ENCODE results near the gene PRPF6. TPM values are rescaled to one million over a fixed set of nuclear protein-coding genes. Genes with fewer than 3 reads are reported as not detected.

PRPF6 gene
- total and polyA plus RNA-seq, 2 of the 13 experiments (the other 11 are each of a cell fraction or from before 2014, with no cell fraction given), result 63.7 to 101 TPM

DNA sequence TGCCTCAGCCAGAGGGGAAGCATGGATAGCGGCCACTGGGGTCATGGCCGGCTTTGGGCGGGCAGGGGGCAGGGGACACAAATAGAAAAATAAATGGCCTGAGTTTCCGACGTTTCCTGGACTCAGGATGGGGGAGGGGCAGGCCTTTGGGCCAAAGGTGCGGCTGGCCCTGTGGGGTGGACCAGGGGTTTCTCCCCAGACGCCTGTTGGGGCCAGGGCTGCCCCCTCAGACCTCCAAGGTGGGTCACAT lies 75.6 kb downstream of the PRPF6 start (continued):
- TF ChIP-seq JUN (CRISPR knock-in tag; IDR thresholded peaks at IDR 0.05) (no peak), TGIF2 (CRISPR knock-in tag; IDR thresholded peaks at IDR 0.05) (no peak), ZNF337 (CRISPR knock-in tag; IDR thresholded peaks at IDR 0.05; ENCODE audit: borderline replicate concordance, low read depth) (no peak), ZNF569 (CRISPR knock-in tag; IDR thresholded peaks at IDR 0.05; ENCODE audit: borderline replicate concordance) (no peak), SNAPC2 (CRISPR knock-in tag; IDR thresholded peaks at IDR 0.05) (no peak), BRCA1 (CRISPR knock-in tag; IDR thresholded peaks at IDR 0.05) (no peak), ZNF737 (CRISPR knock-in tag; IDR thresholded peaks at IDR 0.05; ENCODE audit: borderline replicate concordance) (no peak), ZNF343 (CRISPR knock-in tag; IDR thresholded peaks at IDR 0.05) (peak; percentile 85), SIN3A (IDR thresholded peaks at IDR 0.05; ENCODE audit: borderline replicate concordance, low read depth, low read length) (no peak), FOXP1 (IDR thresholded peaks at IDR 0.05) (no peak), FOXP1 (CRISPR knock-in tag; IDR thresholded peaks at IDR 0.05) (0 out of 2 replicates have a peak, but pooled peaks have one; percentile 17), SUZ12 (IDR thresholded peaks at IDR 0.05; ENCODE audit: low read depth, low read length) (no peak), POLR2G (IDR thresholded peaks at IDR 0.05; ENCODE audit: low read depth, low read length) (no peak), SOX6 (IDR thresholded peaks at IDR 0.05) (no peak), SOX6 (CRISPR knock-in tag; IDR thresholded peaks at IDR 0.05) (peak; percentile 63), MEIS2 (CRISPR knock-in tag; IDR thresholded peaks at IDR 0.05) (peak; percentile 67; the same call in 1 of the 2 replicates), LCORL (IDR thresholded peaks at IDR 0.05) (no peak), LCORL (CRISPR knock-in tag; IDR thresholded peaks at IDR 0.05) (peak; percentile 88), JUNB (CRISPR knock-in tag; IDR thresholded peaks at IDR 0.05; ENCODE audit: borderline replicate concordance) (no peak)
- TF ChIP-seq, protein P1, sequence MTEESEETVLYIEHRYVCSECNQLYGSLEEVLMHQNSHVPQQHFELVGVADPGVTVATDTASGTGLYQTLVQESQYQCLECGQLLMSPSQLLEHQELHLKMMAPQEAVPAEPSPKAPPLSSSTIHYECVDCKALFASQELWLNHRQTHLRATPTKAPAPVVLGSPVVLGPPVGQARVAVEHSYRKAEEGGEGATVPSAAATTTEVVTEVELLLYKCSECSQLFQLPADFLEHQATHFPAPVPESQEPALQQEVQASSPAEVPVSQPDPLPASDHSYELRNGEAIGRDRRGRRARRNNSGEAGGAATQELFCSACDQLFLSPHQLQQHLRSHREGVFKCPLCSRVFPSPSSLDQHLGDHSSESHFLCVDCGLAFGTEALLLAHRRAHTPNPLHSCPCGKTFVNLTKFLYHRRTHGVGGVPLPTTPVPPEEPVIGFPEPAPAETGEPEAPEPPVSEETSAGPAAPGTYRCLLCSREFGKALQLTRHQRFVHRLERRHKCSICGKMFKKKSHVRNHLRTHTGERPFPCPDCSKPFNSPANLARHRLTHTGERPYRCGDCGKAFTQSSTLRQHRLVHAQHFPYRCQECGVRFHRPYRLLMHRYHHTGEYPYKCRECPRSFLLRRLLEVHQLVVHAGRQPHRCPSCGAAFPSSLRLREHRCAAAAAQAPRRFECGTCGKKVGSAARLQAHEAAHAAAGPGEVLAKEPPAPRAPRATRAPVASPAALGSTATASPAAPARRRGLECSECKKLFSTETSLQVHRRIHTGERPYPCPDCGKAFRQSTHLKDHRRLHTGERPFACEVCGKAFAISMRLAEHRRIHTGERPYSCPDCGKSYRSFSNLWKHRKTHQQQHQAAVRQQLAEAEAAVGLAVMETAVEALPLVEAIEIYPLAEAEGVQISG (CRISPR knock-in tag; IDR thresholded peaks at IDR 0.05), result 0 out of 2 replicates have a peak, but pooled peaks have one; percentile 31
- TF ChIP-seq, protein P2, sequence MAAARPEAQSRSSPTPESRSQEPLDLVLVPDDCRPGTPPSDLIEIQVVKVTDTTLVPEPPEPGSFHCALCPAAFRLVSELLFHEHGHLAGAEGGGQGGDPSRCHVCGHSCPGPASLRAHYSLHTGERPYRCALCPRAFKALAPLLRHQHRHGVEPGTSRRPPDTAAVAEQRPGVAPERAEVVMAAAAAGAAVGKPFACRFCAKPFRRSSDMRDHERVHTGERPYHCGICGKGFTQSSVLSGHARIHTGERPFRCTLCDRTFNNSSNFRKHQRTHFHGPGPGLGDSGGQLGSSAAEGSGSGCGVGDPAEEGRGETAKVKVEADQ (CRISPR knock-in tag; IDR thresholded peaks at IDR 0.05; ENCODE audit: borderline replicate concordance), result no peak
- TF ChIP-seq, protein P3, sequence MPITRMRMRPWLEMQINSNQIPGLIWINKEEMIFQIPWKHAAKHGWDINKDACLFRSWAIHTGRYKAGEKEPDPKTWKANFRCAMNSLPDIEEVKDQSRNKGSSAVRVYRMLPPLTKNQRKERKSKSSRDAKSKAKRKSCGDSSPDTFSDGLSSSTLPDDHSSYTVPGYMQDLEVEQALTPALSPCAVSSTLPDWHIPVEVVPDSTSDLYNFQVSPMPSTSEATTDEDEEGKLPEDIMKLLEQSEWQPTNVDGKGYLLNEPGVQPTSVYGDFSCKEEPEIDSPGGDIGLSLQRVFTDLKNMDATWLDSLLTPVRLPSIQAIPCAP (CRISPR knock-in tag; IDR thresholded peaks at IDR 0.05; ENCODE audit: low read depth), result no peak
- TF ChIP-seq, protein P4, sequence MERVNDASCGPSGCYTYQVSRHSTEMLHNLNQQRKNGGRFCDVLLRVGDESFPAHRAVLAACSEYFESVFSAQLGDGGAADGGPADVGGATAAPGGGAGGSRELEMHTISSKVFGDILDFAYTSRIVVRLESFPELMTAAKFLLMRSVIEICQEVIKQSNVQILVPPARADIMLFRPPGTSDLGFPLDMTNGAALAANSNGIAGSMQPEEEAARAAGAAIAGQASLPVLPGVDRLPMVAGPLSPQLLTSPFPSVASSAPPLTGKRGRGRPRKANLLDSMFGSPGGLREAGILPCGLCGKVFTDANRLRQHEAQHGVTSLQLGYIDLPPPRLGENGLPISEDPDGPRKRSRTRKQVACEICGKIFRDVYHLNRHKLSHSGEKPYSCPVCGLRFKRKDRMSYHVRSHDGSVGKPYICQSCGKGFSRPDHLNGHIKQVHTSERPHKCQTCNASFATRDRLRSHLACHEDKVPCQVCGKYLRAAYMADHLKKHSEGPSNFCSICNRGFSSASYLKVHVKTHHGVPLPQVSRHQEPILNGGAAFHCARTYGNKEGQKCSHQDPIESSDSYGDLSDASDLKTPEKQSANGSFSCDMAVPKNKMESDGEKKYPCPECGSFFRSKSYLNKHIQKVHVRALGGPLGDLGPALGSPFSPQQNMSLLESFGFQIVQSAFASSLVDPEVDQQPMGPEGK (CRISPR knock-in tag; IDR thresholded peaks at IDR 0.05), result peak; percentile 90
- TF ChIP-seq, protein P5, sequence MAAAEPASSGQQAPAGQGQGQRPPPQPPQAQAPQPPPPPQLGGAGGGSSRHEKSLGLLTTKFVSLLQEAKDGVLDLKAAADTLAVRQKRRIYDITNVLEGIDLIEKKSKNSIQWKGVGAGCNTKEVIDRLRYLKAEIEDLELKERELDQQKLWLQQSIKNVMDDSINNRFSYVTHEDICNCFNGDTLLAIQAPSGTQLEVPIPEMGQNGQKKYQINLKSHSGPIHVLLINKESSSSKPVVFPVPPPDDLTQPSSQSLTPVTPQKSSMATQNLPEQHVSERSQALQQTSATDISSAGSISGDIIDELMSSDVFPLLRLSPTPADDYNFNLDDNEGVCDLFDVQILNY (CRISPR knock-in tag; conservative IDR thresholded peaks at IDR 0.05), result no peak

Measured in HepG2 (cell line).